Panc1 (cell line): Measurements from ENCODE around the gene NF1. TPM values are rescaled to one million over a fixed set of nuclear protein-coding genes. Genes with fewer than 3 reads are reported as not detected.

ENCODE experiments used
- ATAC-seq: fragments of 200-7000 bp; cut with Tn5 transposase; 2 replicates; pipeline ENCODE4 v1.9.1; 2020; ENCODE audit warnings: mild to moderate bottlenecking, moderate library complexity
- BruUV-seq: library from RNA; stranded (reverse); fragments of 400-500 nt; replicated peaks from 2 replicates; lab custom pipeline; 2021; lab: Mats Ljungman, UMichigan
- CTCF ChIA-PET: fragments of 300-600 bp; sonication (Branson Sonifier 250); formaldehyde crosslinking; loops from one replicate; lab custom pipeline; 2022; ENCODE audit warnings: antibody characterized with exemption; lab: Charles Lee
- POLR2A ChIA-PET: fragments of 300-600 bp; sonication (Branson Sonifier 250); formaldehyde crosslinking; loops from one replicate; lab custom pipeline; 2022; ENCODE audit warnings: antibody characterized with exemption; lab: Charles Lee
- DNase-seq: peaks from one replicate; pipeline ENCODE4 v3.0.0-alpha.2; 2010; ENCODE audit warnings: low read depth, low spot score
- H3K27ac ChIP-seq: 2 replicates; pipeline ENCODE4 v1.5.1; 2011; ENCODE audit warnings: mild to moderate bottlenecking, low read length, inconsistent platforms
- H3K27me3 ChIP-seq: fragments of 200-500 bp; sonication (Bioruptor generic); 2 replicates; pipeline ENCODE4 v1.6.0; 2014; ENCODE audit warnings: low read length, inconsistent platforms; ENCODE audit not compliant: control insufficient read depth, insufficient read depth
- H3K36me3 ChIP-seq: fragments of 200-500 bp; sonication (Bioruptor generic); 2 replicates; pipeline ENCODE4 v1.5.1; 2014; ENCODE audit warnings: inconsistent platforms, mild to moderate bottlenecking, low read length, moderate library complexity; ENCODE audit not compliant: control insufficient read depth, insufficient read depth
- H3K4me1 ChIP-seq: 2 replicates; pipeline ENCODE4 v1.5.1; 2011; ENCODE audit warnings: inconsistent platforms, mild to moderate bottlenecking, low read length, moderate library complexity; ENCODE audit not compliant: control insufficient read depth, insufficient read depth
- H3K4me3 ChIP-seq, 2 experiments: 2 replicates each; pipeline ENCODE4 v1.5.1; 2011 to 2012; ENCODE audit warnings: low read depth in 2 of 2, low read length in 2 of 2, mild to moderate bottlenecking in 2 of 2, inconsistent platforms in 1 of 2, moderate library complexity in 1 of 2
- H3K9me3 ChIP-seq: fragments of 200-500 bp; sonication (Bioruptor generic); 2 replicates; pipeline ENCODE4 v1.5.1; 2014; ENCODE audit warnings: low read depth, mild to moderate bottlenecking, inconsistent platforms, low read length, moderate library complexity; ENCODE audit not compliant: control insufficient read depth, insufficient read depth
- CTCF ChIP-seq: fragments of 450-650 bp; IDR thresholded peaks from 2 replicates; pipeline ENCODE4 v1.5.1; 2017; ENCODE audit warnings: mild to moderate bottlenecking
- POLR2AphosphoS5 ChIP-seq: IDR thresholded peaks from 2 replicates; pipeline ENCODE4 v1.6.1; 2012; ENCODE audit warnings: mild to moderate bottlenecking, low read depth, low read length, moderate library complexity
- REST ChIP-seq, 2 experiments: IDR thresholded peaks; 2 replicates each; pipeline ENCODE4 v1.6.1; 2011 to 2012; ENCODE audit warnings: low read depth in 2 of 2, control low read depth in 1 of 2, low read length in 1 of 2, mild to moderate bottlenecking in 1 of 2, moderate library complexity in 1 of 2; ENCODE audit not compliant: insufficient read depth in 1 of 2
- SIN3A ChIP-seq: IDR thresholded peaks from 2 replicates; pipeline ENCODE4 v1.6.1; 2012; ENCODE audit warnings: low read depth, mild to moderate bottlenecking, low read length, moderate library complexity, borderline replicate concordance; ENCODE audit not compliant: insufficient read depth
- TCF7L2 ChIP-seq: IDR thresholded peaks from 2 replicates; pipeline ENCODE4 v1.6.1; 2011; ENCODE audit warnings: mild to moderate bottlenecking, low read depth, low read length, inconsistent platforms
- in situ Hi-C: cut with HindIII; loops from 2 replicates; pipeline ENCODE4 v1.10.0; 2016; ENCODE audit warnings: low sequenced_read_pairs, low pct_unique_long_range_greater_than_20kb
- intact Hi-C: fragments of 100-400 bp; cut with micrococcal nuclease; formaldehyde crosslinking; loops from one replicate; pipeline ENCODE4 v1.10.0; 2022; ENCODE audit not compliant: unreplicated experiment
- total RNA-seq: library from RNA; stranded (reverse); gene quantifications from one replicate; pipeline ENCODE4 v1.2.1, GENCODE V29; 2021; ENCODE audit not compliant: unreplicated experiment

The NF1 gene
- total RNA-seq, 1 experiment from 2014 or later, result 82.5 TPM

GRCh38 chr17:31100840-31101459 is 6.2 kb downstream of the NF1 start:
- intact Hi-C loops, result no loop called here

GRCh38 chr17:31101943-31102342 is 7.2 kb downstream of the NF1 start:
- TF ChIP-seq REST (IDR thresholded peaks at IDR 0.05; ENCODE audit: insufficient read depth in 1 of 2, low read depth in 2 of 2, low read length in 1 of 2) (no peak), TCF7L2 (no peak), POLR2AphosphoS5 (no peak), SIN3A (no peak)
- no peak overlapping the region for H3K4me3 ChIP-seq
- POLR2A ChIA-PET, result interaction anchor here (0.5 to 0.7 kb wide), 2 partner anchors 93 to 277 kb away, joined by 3 to 4 read pairs; partner anchors contain the start of gene CRLF3
- H3K27me3 ChIP-seq, result no peaks in the 10 kb centered on the region
- intact Hi-C loops (no loop called here), in situ Hi-C loops (no loop called here)
- no peak overlapping the region for H3K27ac ChIP-seq
- ATAC-seq (no peak), DNase-seq (no peak)
- H3K4me1 ChIP-seq, result peaks cover 11% of the 10 kb centered on the region; the same call in 1 of the 2 replicates
- TSS peak; percentile 10 for BruUV-seq
- CTCF ChIA-PET, result no interaction called here
- H3K36me3 ChIP-seq, result no peaks in the 10 kb centered on the region
- no peaks in the 10 kb centered on the region for H3K9me3 ChIP-seq

More at GRCh38 chr17:31100840-31101459, 6.2 kb downstream of the NF1 start:
- H3K27ac ChIP-seq, result 0 out of 2 replicates have a peak overlapping the region, but pooled peaks have one; percentile 12
- BruUV-seq, result no TSS peak
- in situ Hi-C loops, result no loop called here
- no peaks in the 10 kb centered on the region for H3K27me3 ChIP-seq
- ChIA-PET CTCF (no interaction called here), POLR2A (interaction anchor here (0.6 to 0.7 kb wide), 2 partner anchors 57 to 85 kb away, joined by 4 to 6 read pairs; no protein-coding TSS in a partner anchor)
- ATAC-seq (no peak), DNase-seq (no peak)
- no peak overlapping the region for H3K4me3 ChIP-seq
- H3K9me3 ChIP-seq, result no peaks in the 10 kb centered on the region
- TF ChIP-seq CTCF, result no peak
- TF ChIP-seq REST (IDR thresholded peaks at IDR 0.05; ENCODE audit: insufficient read depth in 1 of 2, low read depth in 2 of 2, low read length in 1 of 2), result no peak
- no peak for TF ChIP-seq TCF7L2
- no peak for TF ChIP-seq SIN3A
- no peak for TF ChIP-seq POLR2AphosphoS5
- peaks cover 19% of the 10 kb centered on the region for H3K4me1 ChIP-seq
- H3K36me3 ChIP-seq, result no peaks in the 10 kb centered on the region
